NCI-H446 treated with DMSO at 0.1 percent for 48 hours (cell line): ENCODE data around the gene CNPY2.
A peak's percentile ranks its signal among the peaks of the same experiment; 100 is the strongest.
"Not testable (repeated sequence)": the region's sequence is repeated elsewhere in the genome, so short reads cannot be mapped to it uniquely, and the experiment has no call there.

Source experiments
- DNase-seq: peaks from one replicate; lab custom pipeline; 2025; lab: John Stamatoyannopoulos, UW

CNPY2 gene

DNA sequence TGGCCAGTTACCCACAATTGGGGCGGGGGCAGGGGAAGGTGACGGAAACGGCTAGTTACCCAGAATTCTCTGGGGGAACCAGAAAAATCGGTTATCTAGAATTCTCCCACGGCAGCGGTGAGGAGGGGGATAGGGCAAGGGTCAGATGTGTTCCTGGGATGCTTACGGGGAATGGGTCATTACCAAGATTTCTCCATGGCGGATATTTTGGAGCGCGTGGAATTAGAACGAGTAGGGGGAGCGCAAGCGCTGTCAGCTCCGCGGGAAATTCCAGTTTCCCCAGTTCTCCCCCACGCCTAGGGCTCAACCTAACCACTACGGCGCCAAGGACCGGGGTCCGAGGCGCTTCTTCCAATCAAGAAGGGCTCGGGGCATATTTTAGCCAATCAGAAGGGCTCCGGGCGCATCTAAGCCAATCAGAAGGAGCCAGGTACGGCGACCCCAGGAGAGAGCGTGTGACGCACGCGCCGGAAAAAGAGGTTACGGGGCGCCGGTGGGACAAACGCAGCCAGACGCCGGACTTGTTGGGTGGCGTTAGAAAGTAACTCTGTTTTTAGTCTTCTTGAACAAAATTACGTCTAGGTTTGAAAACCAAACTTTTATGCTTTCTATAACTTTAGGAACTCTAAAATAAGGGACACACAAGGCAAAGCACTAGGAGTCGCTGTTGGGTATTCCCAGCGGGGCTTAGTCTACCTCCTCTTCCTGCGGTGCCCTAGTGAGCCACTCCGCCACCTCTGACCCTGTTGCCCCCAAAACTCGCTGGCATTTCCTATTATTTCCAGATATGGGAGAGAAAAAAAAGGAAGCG lies 18.1 kb upstream of the CNPY2 start, which contains the start of gene PAN2:
PAN2 (minus strand) TSS at position 322 of the 811 bp plus-strand sequence. CDS start 906 bp downstream, outside the sequence.
- peak; percentile 94 for DNase-seq

DNA sequence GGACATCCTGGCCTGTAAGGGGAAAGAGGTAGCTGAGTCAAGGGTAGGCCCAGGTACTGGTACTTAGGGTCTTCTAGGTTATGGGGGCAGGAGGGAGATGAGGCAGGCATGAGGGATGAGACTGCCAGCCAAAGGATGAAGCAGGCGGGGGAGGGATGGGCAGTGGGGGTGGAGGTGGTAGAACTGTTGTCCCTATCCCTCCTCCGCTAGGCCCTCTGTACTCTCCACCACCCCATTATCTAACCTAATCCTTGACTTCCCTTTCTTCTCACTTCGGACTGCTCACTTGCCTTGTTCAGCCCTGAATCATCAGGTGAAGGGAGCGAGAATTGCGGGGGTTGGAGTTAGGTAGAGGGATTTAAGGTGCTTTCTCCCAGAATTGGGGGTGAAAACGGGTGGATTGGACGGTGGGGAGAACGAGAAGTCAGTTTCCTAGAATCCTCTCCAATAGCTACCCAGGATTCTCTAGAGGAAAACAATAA lies 17.4 kb upstream of the CNPY2 start:
- no peak for DNase-seq

GRCh38 chr12:56332512-56333196 lies 16.9 kb upstream of the CNPY2 start:
- DNase-seq = no peak

DNA sequence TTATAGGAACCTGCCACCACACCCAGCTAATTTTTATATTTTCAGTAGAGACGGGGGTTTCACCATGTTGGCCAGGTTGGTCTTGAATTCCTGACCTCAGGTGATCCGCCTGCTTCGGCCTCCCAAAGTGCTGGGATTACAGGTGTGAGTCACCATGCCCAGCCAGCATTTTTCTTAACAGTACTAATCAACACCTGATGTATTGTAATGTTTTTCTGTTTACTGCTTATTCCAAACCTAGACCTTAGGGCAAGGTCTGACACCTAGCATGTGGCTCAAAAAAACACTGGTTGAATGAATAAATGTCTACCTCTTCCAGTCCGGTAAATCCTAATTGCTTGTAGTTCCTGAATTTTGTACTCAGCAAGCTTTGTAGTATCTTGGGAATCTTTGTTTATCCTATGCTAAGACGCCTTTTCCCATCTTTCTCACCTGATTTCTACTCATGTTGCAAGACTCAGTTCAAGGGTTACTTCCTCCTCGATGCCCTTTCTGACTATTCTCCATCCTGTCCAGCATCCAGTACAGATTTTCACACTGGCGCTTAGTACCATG lies 15.2 kb upstream of the CNPY2 start:
- no peak for DNase-seq

DNA sequence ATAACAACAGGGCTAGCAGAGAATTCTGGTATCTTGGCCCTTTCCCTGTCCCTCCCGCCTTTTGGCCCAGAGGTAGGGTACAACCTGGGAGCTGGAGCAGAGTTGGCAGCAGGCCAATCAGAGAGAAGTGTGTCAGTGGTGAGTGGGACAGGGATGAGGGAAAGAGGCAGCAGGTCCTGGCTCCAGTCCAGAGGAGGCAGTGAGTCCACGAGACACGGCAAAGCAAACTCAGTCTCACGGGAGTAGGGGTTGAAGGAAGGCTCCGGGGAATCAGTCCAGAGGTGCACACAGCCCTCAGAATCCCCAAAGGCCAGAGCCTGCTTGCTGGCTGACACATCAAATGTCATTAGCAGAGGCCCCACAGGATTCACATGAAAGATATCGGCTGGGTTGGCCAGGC lies 10.7 kb upstream of the CNPY2 start:
- DNase-seq = no peak

DNA sequence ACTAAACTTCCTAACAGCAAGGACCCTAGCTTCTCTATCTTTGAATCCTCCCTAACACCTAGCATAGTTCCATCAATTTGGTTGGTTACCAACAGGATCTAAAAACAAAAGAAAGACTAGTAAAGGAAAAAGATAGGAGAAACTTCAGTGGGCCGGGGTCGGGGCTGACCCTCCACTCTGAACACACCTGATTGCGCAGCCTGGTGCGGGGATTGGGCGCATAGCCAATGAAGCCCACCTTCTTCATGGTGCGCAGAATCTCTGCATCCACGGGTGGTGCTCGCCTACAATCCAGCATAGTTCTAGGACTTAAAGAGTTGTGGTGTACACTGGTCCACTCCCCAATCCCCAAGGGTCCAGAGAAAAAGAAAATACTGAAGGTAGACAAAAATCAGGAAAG lies 10.3 kb upstream of the CNPY2 start:
- no peak for DNase-seq

GRCh38 chr12:56324206-56324605 lies 8.4 kb upstream of the CNPY2 start:
- DNase-seq = no peak

GRCh38 chr12:56321610-56322009 lies 5.8 kb upstream of the CNPY2 start:
- not testable (repeated sequence) for DNase-seq

- DNase-seq = no peak
Measured at GRCh38 chr12:56321027-56321426, 5.2 kb upstream of the CNPY2 start.

DNA sequence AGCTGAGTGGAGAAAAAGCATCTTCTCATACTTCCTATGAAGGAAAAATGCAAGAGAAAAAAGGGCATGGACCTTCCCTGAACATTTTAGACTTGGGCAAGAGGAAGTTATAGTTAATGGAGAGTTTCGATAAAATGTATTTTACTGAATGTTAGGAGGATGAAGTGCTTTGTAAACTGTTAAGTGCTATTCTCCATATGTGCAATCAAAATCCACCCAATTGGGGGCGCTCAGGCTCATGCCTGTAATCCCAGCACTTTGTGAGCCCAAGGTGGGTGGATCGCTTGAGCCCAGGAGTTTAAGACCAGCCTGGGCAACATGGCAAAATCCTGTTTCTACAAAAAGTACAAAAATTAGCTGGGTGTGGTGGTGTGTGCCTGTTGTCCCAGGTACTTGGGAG lies 1.9 kb upstream of the CNPY2 start:
- DNase-seq = no peak

DNA sequence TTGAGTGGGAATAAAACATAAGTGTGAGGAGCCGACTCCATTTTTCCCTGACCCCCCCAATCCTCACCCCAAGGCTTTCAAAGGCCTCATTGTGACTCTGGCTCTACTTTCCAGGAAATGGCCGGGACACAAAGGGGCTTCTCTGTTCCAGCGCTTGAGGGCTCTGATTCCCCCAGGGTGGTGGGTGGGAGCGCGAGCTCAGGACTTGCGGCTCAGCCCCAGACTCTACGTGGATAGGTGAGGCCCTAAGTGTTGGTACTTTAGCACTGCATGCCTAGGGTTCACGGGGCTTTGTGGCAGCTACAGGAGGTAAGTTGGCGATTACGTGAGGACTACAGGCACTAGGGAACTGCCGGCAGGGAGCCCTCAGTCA lies 553 bp downstream of the CNPY2 start:
- no peak for DNase-seq

DNA sequence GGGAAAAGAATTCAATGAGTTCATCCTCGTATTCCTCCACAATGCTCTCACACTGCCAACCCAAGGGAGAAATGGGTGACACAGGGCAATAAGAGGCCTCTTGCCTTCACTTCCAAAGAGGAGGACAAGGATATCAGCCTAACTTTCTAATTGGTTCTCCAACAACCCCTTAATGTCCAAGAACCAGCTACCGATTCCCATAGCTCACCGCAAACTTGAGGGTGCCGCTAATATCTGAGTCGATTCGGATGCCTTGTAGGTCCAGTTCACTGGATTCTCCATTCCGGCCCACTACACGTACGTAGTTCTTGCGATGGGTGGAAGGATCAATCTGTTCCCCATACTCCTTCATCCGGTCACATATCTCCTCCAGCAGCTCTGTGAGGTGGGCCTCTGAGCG lies 4.8 kb downstream of the CNPY2 start:
- DNase-seq = no peak

- DNase-seq = no peak
Measured at GRCh38 chr12:56308714-56309113, 7.1 kb downstream of the CNPY2 start.

DNA sequence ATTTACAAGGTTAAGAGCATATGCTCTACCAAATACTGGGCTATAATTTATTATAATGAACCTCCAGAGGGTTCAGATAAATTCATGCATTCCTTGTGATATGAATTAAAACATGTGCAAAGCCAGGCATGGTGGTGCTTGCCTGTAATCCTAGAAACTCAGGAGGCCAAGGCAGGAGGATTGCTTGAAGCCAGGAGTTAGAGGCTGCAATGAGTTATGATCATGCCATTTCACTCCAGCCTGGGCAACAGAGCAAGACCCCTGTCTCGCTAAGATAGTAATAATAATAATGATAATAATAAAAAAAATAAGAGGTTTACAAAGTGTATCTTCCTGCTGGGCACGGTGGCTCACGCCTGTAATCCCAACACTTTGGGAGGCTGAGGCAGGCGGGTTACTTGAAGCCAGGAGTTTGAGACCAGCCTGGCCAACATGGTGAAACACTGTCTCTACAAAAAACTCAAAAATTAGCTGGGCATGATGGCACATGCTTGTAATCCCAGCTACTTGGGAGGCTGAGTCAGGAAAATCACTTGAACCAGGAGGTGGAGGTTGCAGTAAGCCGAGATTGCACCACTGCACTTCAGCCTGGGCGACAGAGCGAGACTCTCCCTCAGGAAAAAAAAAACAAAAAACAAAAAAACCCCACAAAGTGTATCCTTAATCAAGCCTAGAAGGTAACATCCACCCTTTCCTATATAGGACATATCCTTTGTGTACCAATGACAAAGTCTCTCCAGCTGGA lies 8.4 kb downstream of the CNPY2 start:
- no peak for DNase-seq

DNA sequence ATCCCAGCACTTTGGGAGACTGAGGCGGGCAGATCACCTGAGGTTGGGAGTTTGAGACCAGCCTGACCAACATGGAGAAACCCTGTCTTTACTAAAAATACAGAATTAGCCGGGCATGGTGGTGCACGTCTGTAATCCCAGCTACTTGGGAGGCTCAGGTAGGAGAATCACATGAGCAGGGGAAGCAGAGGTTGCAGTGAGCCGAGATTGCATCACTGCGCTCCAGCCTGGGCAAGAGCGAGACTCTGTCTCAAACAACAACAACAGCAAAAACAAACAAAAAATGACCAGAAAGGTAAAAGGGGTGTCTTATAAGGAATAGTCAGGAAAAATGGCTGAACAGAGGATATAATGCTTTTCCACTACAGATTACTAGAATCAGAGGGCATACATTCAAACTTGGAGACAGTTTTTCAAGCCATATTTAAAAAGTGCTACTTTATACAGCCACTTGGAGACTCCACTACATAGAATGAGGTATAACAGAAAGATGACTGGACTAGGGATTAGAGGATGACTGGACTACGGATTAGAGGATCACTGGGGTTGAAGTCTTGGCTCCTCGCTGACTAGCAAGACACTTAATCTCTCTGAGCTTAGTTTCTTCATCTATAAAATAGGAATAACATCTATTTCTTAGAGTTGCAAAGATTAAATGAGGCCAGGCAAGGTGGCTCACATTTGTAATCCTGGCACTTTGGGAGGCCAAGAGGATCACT lies 10.8 kb downstream of the CNPY2 start:
- DNase-seq = no peak

DNA sequence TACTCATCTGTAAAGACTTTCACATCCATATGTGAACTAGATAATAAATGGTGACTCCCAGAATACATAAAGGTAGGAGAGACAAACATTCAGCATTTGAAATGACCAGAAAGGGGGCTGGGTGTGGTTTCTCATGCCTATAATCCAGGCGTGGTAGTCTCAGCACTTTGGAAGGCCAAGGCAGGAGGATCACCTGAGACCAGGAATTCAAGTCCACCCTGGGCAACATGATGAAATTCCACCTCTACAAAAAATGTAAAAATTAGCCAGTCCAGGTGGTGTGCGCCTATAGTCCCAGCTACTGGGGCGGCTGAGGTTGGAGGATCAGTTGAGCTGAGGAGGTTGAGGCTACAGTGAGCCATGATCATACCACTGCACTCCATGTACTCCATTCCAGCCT lies 11.5 kb downstream of the CNPY2 start:
- no peak for DNase-seq

GRCh38 chr12:56300644-56301464 lies 14.9 kb downstream of the CNPY2 start:
- DNase-seq = no peak

DNA sequence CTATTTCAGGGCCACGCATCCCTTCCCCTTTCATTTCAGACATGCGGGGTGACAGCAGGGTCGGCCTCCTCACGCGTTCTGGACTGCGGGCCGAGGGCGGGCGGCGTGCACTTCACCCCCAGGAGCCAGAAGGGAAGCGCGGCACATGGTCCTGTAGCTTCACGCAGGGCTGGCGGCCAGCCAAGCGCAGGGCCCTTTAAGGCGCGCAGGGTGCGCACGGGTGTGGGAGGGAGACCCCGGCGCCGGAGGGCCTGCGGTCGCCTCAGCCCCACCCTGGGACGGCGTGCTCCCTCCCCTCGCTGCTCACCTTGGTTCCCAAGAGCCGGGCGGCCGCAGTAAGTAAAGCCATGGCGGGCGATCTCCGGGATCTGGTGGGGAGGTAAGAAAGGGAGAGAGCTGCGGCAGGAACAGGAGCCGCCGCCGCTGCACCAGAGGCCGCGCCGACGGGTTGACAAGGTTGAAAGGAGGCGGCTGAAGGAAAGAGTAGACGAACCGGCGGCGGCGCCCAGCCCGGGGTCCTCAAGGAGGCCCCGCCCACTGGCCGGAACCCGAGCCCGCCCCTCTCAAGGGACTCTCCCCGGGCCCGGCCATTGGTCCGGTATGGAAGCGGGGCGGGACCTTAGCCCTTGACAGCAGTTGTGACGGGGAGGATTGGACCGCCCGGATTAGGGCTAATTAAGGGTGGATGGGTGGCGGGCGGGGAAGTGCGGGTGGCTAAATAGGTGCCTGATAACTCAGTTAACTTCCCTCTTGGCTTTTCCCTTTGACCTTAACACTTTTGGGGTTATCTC lies 15.7 kb downstream of the CNPY2 start, which contains the start of gene CS:
CS (minus strand) TSS at position 478 of the 791 bp plus-strand sequence; CDS start at position 349, 129 bp downstream.
- DNase-seq = peak; percentile 93

GRCh38 chr12:56299308-56299852 lies 16.4 kb downstream of the CNPY2 start:
- no peak for DNase-seq

DNA sequence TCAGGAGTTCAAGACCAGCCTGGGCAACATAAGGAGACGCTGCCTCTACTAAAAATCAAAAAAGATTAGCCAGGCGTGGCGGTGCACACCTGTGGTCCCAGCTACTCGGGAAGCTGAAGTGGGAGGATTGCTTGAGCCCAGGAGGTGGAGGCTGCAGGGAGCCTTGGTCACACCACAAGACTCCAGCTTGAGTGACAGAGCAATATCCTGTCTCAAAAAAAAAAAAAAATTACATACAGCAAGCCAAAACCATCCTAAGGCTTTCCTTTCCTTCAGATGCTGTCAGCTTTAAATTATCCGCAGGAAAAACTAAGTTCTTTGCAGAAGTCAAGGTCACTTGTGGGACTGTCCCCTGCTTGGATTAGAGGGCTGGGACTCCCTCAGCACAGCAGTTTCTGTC lies 17.0 kb downstream of the CNPY2 start:
- DNase-seq = no peak
